Common myeloid progenitor, CD34-positive (primary cell): Measurements from ENCODE around the gene NEDD4L.

Experiments used
- CTCF ChIA-PET: fragments of 350-600 bp; sonication (Branson Sonifier 250); formaldehyde crosslinking; loops from one replicate; lab custom pipeline; 2021; ENCODE audit warnings: antibody characterized with exemption; lab: Charles Lee
- POLR2A ChIA-PET: fragments of 350-600 bp; sonication (Branson Sonifier 250); formaldehyde crosslinking; loops from one replicate; lab custom pipeline; 2021; ENCODE audit warnings: antibody characterized with exemption; lab: Charles Lee
- DNase-seq, 3 donors: peaks; one replicate each; pipeline versions ENCODE4 v3.0.0 to v3.0.0-alpha.2; 2013
- H3K27ac ChIP-seq, 2 experiments: 1 replicate in 1 of 2; 2 replicates in 1 of 2; pipeline ENCODE4 v1.7.0; 2013; ENCODE audit warnings: inconsistent platforms in 2 of 2, low read length in 2 of 2, mild to moderate bottlenecking in 2 of 2, low read depth in 1 of 2, moderate library complexity in 1 of 2; ENCODE audit not compliant: severe bottlenecking in 2 of 2, insufficient read depth in 1 of 2, poor library complexity in 1 of 2
- H3K27me3 ChIP-seq, 5 experiments: replicated peaks in 2 of 5; 1 replicate in 3 of 5; 2 replicates in 2 of 5; pipeline versions ENCODE4 v1.6.1 to v1.7.0; 2013; ENCODE audit warnings: low read length in 4 of 5, mild to moderate bottlenecking in 2 of 5, moderate library complexity in 2 of 5, inconsistent platforms in 1 of 5; ENCODE audit not compliant: insufficient read depth in 5 of 5, control insufficient read depth in 4 of 5
- H3K36me3 ChIP-seq, 4 experiments: 1 replicate in 2 of 4; 2 replicates in 2 of 4; pipeline versions ENCODE4 v1.6.1 to v1.7.0; 2013; ENCODE audit warnings: low read length in 3 of 4, control low read depth in 1 of 4, mild to moderate bottlenecking in 1 of 4; ENCODE audit not compliant: control insufficient read depth in 4 of 4, insufficient read depth in 4 of 4
- H3K4me1 ChIP-seq, 4 experiments: 1 replicate in 3 of 4; 2 replicates in 1 of 4; pipeline versions ENCODE4 v1.6.1 to v1.7.1; 2013; ENCODE audit warnings: low read length in 3 of 4, mild to moderate bottlenecking in 3 of 4, control low read depth in 1 of 4, inconsistent platforms in 1 of 4, moderate library complexity in 1 of 4; ENCODE audit not compliant: control insufficient read depth in 4 of 4, insufficient read depth in 4 of 4; ENCODE audit errors: control extremely low read depth in 1 of 4
- H3K4me3 ChIP-seq, 7 experiments: 1 replicate in 4 of 7; 2 replicates in 3 of 7; pipeline versions ENCODE4 v1.5.1 to v1.7.0; 2013; ENCODE audit warnings: mild to moderate bottlenecking in 7 of 7, low read length in 6 of 7, moderate library complexity in 6 of 7, inconsistent platforms in 2 of 7, low read depth in 2 of 7, control low read depth in 1 of 7; ENCODE audit not compliant: insufficient read depth in 4 of 7, control insufficient read depth in 1 of 7; ENCODE audit errors: extremely low read depth in 1 of 7
- H3K9me3 ChIP-seq, 5 experiments: 1 replicate in 4 of 5; 2 replicates in 1 of 5; pipeline versions ENCODE4 v1.6.1 to v1.7.1; 2013; ENCODE audit warnings: low read length in 4 of 5, mild to moderate bottlenecking in 2 of 5, inconsistent platforms in 1 of 5, low read depth in 1 of 5, moderate library complexity in 1 of 5; ENCODE audit not compliant: control insufficient read depth in 4 of 5, insufficient read depth in 2 of 5; ENCODE audit errors: control extremely low read depth in 1 of 5
- WGBS: methylation state at CpG from one replicate; pipeline ENCODE4 v1.1.5; 2013; ENCODE audit not compliant: insufficient coverage; 5-methylcytosine and 5-hydroxymethylcytosine counted together

Gene NEDD4L

DNA sequence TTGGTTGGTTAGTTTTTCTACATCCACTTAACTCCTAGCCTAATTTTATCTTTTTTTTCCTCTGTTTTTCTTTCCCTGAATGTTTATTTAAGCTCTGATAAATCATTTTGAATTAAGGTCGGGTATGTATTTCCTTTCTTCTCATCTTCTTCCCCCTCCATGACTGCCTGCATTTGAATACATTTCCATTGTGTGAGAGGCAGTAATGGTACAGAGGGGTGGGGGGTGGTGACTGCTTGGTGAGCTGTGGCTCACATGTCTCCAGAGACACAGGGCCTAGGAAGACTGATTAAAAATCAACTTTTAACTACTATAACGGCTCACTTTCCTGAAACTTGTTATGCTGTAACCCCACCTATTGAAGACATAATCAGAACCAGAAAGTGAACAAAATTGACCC, 58.0 kb downstream of the NEDD4L start:
- DNase-seq, result no peak
- Histone ChIP-seq H3K9me3 (peaks cover 0 to 2% (median 0%) of the 10 kb centered on the region in 5 experiments), H3K27me3 (peaks cover 0 to 4% (median 2%) of the 10 kb centered on the region in 5 experiments), H3K4me3 (no peak overlapping the region), H3K36me3 (no peaks in the 10 kb centered on the region), H3K4me1 (peaks cover 0 to 17% (median 13%) of the 10 kb centered on the region in 4 experiments), H3K27ac (no peak overlapping the region)
- ChIA-PET CTCF (interaction anchor here (1.0 kb wide), 1 partner anchor 20 kb away, joined by 3 read pairs; no protein-coding TSS in a partner anchor), POLR2A (interaction anchor here (1.2 kb wide), 1 partner anchor 20 kb away, joined by 3 read pairs; no protein-coding TSS in a partner anchor)
- WGBS, result no CpG with 5 or more reads among the region's 2 CpGs

DNA sequence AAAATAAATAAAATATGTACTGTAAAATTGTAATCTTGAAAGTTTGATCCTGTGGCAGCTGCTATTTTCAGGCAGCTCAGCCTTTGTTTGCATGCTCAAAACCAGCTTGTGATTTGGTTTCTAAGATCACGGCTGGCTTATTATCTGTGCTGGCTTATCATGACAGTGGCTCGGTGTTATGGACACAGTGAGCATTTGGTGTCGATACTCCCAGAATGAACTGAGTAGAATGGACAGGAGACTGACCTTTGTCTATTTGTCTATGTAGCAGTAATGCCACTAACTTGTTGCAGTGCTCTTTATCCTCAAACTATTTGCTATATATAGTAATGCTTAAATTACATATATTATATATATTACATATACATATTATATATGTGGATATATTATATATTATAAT, 58.8 kb downstream of the NEDD4L start:
- ChIA-PET POLR2A (no interaction called here), CTCF (interaction anchor here (1.0 to 1.5 kb wide), 2 partner anchors 19 to 61 kb away, joined by 3 read pairs; no protein-coding TSS in a partner anchor)
- H3K4me1 ChIP-seq, result peaks cover 0 to 9% (median 7%) of the 10 kb centered on the region in 4 experiments
- H3K36me3 ChIP-seq, result no peaks in the 10 kb centered on the region
- peaks cover 0 to 2% (median 0%) of the 10 kb centered on the region in 5 experiments for H3K9me3 ChIP-seq
- H3K4me3 ChIP-seq, result no peak overlapping the region
- no peak for DNase-seq
- WGBS, result 100% methylated on average over 2 of the region's 3 CpGs
- peaks cover 0 to 4% (median 2%) of the 10 kb centered on the region in 5 experiments for H3K27me3 ChIP-seq
- no peak overlapping the region for H3K27ac ChIP-seq

DNA sequence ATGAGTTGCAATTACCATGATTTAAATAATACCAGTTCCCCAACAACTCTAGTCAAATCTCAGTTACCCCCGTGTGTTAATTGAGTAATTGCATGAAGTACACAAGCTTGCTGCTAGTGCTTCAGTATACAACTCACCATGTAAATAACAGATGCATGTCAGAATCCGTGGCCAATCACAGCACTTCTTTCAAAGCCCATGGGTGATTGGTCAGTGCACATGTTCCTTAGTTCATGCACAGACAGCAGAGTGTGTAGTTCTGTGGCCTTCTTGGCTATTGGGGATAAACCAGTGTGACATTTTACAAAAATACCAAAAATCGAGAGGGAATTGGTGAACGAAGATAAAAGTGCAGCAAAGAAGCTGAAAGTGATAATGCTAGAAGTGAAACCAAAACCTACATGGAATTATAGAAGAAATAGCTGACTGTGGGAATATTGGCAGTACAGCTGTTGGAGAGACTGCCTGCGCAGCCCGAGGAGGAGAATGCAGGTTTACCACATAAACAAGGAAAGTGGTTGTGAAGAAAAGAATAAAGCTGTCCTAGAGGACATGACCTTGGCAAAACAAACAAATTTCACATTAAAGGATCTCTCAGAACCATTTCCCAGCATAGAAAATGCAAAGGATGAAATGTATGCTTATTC, 59.4 kb downstream of the NEDD4L start:
- POLR2A ChIA-PET, result no interaction called here
- WGBS, result 100% methylated on average over 4 of the region's 6 CpGs
- CTCF ChIA-PET, result interaction anchor here (1.0 to 1.5 kb wide), 2 partner anchors 51 to 62 kb away, joined by 3 read pairs; no protein-coding TSS in a partner anchor
- no peak overlapping the region for H3K4me3 ChIP-seq
- no peaks in the 10 kb centered on the region for H3K36me3 ChIP-seq
- no peak overlapping the region for H3K27ac ChIP-seq
- H3K27me3 ChIP-seq, result peaks cover 0 to 4% (median 2%) of the 10 kb centered on the region in 5 experiments
- H3K9me3 ChIP-seq, result peaks cover 0 to 2% (median 0%) of the 10 kb centered on the region in 5 experiments
- peaks cover 0 to 8% (median 6%) of the 10 kb centered on the region in 4 experiments for H3K4me1 ChIP-seq
- DNase-seq, result peak in 1 of 3 donors; percentile 10

DNA sequence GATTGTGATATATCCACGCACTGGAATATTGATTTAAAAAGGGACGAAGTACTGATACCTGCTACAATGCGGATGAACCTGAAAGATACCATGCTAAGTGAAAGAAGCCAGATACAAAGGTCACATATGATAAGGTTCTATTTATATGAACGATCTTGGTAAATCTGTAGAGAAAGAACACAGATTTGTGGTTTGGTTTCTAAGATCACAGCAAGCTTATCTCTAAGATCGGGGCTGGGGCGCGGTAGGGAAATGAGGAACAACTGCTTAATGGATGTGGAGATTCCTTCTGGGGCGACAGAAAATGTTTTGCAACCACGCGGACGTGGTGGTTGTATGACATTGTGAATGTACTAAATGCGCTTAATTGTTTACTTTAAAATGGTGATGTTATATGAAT, 60.1 kb downstream of the NEDD4L start:
- no peak overlapping the region for H3K27ac ChIP-seq
- H3K4me1 ChIP-seq, result peaks cover 0 to 8% (median 6%) of the 10 kb centered on the region in 4 experiments
- 43% methylated on average over 12 of the region's 12 CpGs for WGBS
- no peak overlapping the region for H3K4me3 ChIP-seq
- H3K9me3 ChIP-seq, result peaks cover 0 to 2% (median 0%) of the 10 kb centered on the region in 5 experiments
- POLR2A ChIA-PET, result no interaction called here
- H3K36me3 ChIP-seq, result no peaks in the 10 kb centered on the region
- H3K27me3 ChIP-seq, result peaks cover 0 to 4% (median 2%) of the 10 kb centered on the region in 5 experiments
- CTCF ChIA-PET, result interaction anchor here (1.0 kb wide), 2 partner anchors 18 to 52 kb away, joined by 3 to 5 read pairs; no protein-coding TSS in a partner anchor
- peak; percentile 48 to 79 (median 75) for DNase-seq

DNA sequence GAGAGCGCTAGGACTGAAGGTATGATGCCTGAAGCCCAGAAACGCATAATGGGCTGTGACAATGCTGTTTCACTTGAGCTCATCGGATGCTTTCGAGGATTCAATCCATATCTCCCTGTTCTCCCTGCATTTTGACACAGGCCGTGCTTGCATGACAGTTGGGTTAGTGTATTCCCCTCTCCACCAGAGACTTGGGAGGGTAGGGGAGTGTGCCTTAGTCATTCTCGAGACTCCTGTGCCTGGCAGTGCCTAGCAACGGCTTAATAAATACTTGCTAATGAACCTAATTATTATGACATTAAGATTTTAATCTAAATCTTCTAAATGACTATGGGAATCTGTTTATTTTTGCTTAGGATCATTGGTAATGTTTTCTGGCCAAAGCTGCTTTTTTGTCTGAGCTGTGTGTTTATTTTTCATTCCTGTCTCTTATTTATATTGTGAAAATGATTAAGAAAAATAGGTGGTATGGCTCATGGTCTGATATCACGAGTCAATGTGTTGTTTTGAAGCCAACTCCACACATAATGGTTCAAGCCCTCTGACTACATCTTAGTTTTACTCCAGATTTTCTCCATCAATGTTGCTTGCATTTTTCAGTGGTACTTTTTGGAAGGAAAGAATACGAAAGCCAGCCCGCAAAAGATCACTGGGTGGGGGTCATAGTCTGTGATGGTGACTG, 61.3 kb downstream of the NEDD4L start:
- H3K4me3 ChIP-seq, result no peak overlapping the region
- no peak for DNase-seq
- peaks cover 0 to 2% (median 0%) of the 10 kb centered on the region in 5 experiments for H3K9me3 ChIP-seq
- no peaks in the 10 kb centered on the region for H3K36me3 ChIP-seq
- H3K27ac ChIP-seq, result no peak overlapping the region
- H3K27me3 ChIP-seq, result peaks cover 0 to 4% (median 2%) of the 10 kb centered on the region in 5 experiments
- peaks cover 0 to 8% (median 6%) of the 10 kb centered on the region in 4 experiments for H3K4me1 ChIP-seq
- 100% methylated on average over 5 of the region's 10 CpGs for WGBS
- ChIA-PET CTCF (interaction anchor here (1.0 to 1.4 kb wide), 2 partner anchors 14 to 17 kb away, joined by 4 to 5 read pairs; no protein-coding TSS in a partner anchor), POLR2A (interaction anchor here (0.6 kb wide), 1 partner anchor 65 kb away, joined by 6 read pairs; no protein-coding TSS in a partner anchor)

DNA sequence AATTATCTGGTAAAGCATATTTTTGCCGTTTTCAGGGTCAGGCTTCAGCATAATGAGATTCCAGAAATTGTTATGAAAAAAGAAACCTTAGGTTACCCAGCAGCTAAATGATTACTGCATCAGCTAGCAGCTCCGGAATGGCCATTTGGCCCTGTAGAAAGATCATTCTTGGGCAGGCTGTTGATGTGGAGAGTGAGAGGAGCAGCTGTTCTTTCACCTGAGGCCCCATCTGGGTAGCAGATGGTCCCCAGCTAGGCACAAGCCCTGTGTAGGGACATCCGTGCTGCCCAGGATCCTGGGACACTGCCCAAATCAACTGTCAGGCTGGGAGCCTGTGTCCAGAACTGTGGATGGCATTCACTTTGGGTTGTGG, 61.8 kb downstream of the NEDD4L start:
- Histone ChIP-seq H3K27me3 (peaks cover 0 to 4% (median 2%) of the 10 kb centered on the region in 5 experiments), H3K27ac (no peak overlapping the region), H3K9me3 (peaks cover 0 to 2% (median 0%) of the 10 kb centered on the region in 5 experiments), H3K4me3 (no peak overlapping the region), H3K36me3 (no peaks in the 10 kb centered on the region), H3K4me1 (peaks cover 0 to 8% (median 6%) of the 10 kb centered on the region in 4 experiments)
- 100% methylated on average over 2 of the region's 3 CpGs for WGBS
- CTCF ChIA-PET, result interaction anchor here (1.4 kb wide), 1 partner anchor 14 kb away, joined by 4 read pairs; no protein-coding TSS in a partner anchor
- POLR2A ChIA-PET, result interaction anchor here (0.6 kb wide), 1 partner anchor 66 kb away, joined by 6 read pairs; no protein-coding TSS in a partner anchor
- DNase-seq, result no peak
